HCT116 (cell line): ENCODE data around the gene PDE4B. TPM values are rescaled to one million over a fixed set of nuclear protein-coding genes. Genes with fewer than 3 reads are reported as not detected.

ENCODE experiments used
- ATAC-seq: fragments of 200-7000 bp; cut with Tn5 transposase; 2 replicates; pipeline ENCODE4 v1.9.1; 2020; ENCODE audit warnings: mild to moderate bottlenecking, moderate library complexity
- BruUV-seq: library from RNA; stranded (reverse); fragments of 400-500 nt; replicated peaks from 2 replicates; lab custom pipeline; 2021; lab: Mats Ljungman, UMichigan
- CTCF ChIA-PET: fragments of 300-600 bp; sonication (Branson Sonifier 250); formaldehyde crosslinking; loops from one replicate; lab custom pipeline; 2021; ENCODE audit warnings: antibody characterized with exemption; lab: Charles Lee
- POLR2A ChIA-PET: fragments of 300-600, 350-600 bp; sonication (Branson Sonifier 250); formaldehyde crosslinking; loops from one replicate; lab custom pipeline; 2021; ENCODE audit warnings: antibody characterized with exemption; lab: Charles Lee
- RAD21 ChIA-PET, 2 experiments: fragments of 300-600 bp; sonication (Branson Sonifier 250); formaldehyde crosslinking; loops; one replicate each; lab custom pipeline; 2023; ENCODE audit warnings: low total read pairs in 2 of 2; ENCODE audit not compliant: uncharacterized antibody in 2 of 2, unreplicated experiment in 2 of 2, low non-redundant PET in 1 of 2; lab: Charles Lee
- DNase-seq: peaks from one replicate; pipeline ENCODE4 v3.0.0-alpha.2; 2010; ENCODE audit warnings: low read depth, low spot score
- H2AFZ ChIP-seq: fragments of 200-600 bp; shearing (Covaris generic), sonication (generic); 2 replicates; pipeline ENCODE4 v1.6.1; 2017; ENCODE audit warnings: low read depth, mixed run types, mixed read lengths, antibody characterized with exemption, low read length; ENCODE audit not compliant: poor library complexity, severe bottlenecking
- H3K27ac ChIP-seq: 2 replicates; pipeline ENCODE4 v1.5.1; 2012; ENCODE audit warnings: low read depth, low read length
- H3K27me3 ChIP-seq: fragments of 200-600 bp; sonication (generic); 2 replicates; pipeline ENCODE4 v1.6.1; 2016; ENCODE audit warnings: mixed run types, low read length, mixed read lengths; ENCODE audit not compliant: insufficient read depth
- H3K36me3 ChIP-seq, 2 experiments: fragments of 200-500 bp in 1 of 2; fragments of 200-600 bp in 1 of 2; sonication (Bioruptor generic) in 1 of 2; sonication (generic) in 1 of 2; 2 replicates each; pipeline versions ENCODE4 v1.5.1 to v1.6.1; 2014 to 2016; ENCODE audit warnings: low read length in 2 of 2, inconsistent platforms in 1 of 2, mixed read lengths in 1 of 2, mixed run types in 1 of 2; ENCODE audit not compliant: insufficient read depth in 2 of 2, control insufficient read depth in 1 of 2
- H3K4me1 ChIP-seq, 2 experiments: fragments of 200-600 bp in 1 of 2; sonication (generic) in 1 of 2; 2 replicates each; pipeline versions ENCODE4 v1.5.1 to v1.6.1; 2012 to 2017; ENCODE audit warnings: low read length in 2 of 2, inconsistent platforms in 1 of 2, mild to moderate bottlenecking in 1 of 2, mixed read lengths in 1 of 2, mixed run types in 1 of 2, moderate library complexity in 1 of 2; ENCODE audit not compliant: insufficient read depth in 2 of 2, control insufficient read depth in 1 of 2
- H3K4me2 ChIP-seq: fragments of 200-600 bp; sonication (generic); 2 replicates; pipeline ENCODE4 v1.6.1; 2017; ENCODE audit warnings: mixed run types, low read length, mixed read lengths
- H3K4me3 ChIP-seq, 2 experiments: fragments of 200-600 bp in 1 of 2; sonication (generic) in 1 of 2; replicated peaks in 1 of 2; 2 replicates each; pipeline ENCODE4 v1.5.1; 2011 to 2016; ENCODE audit warnings: low read length in 2 of 2, control low read depth in 1 of 2, low read depth in 1 of 2, mild to moderate bottlenecking in 1 of 2, mixed read lengths in 1 of 2, mixed run types in 1 of 2
- H3K79me2 ChIP-seq: fragments of 200-600 bp; sonication (generic); 2 replicates; pipeline ENCODE4 v1.6.1; 2017; ENCODE audit warnings: mild to moderate bottlenecking, mixed run types, low read length, moderate library complexity, mixed read lengths; ENCODE audit not compliant: insufficient read depth
- H3K9ac ChIP-seq: fragments of 200-600 bp; sonication (generic); 2 replicates; pipeline ENCODE4 v1.6.1; 2016; ENCODE audit warnings: low read length, mixed read lengths
- H3K9me2 ChIP-seq: fragments of 200-600 bp; sonication (generic), shearing (Covaris generic); 2 replicates; pipeline ENCODE4 v1.6.1; 2017; ENCODE audit warnings: mixed run types, mild to moderate bottlenecking, moderate library complexity; ENCODE audit not compliant: insufficient read depth
- H3K9me3 ChIP-seq, 2 experiments: fragments of 200-500 bp in 1 of 2; fragments of 200-600 bp in 1 of 2; sonication (Bioruptor generic) in 1 of 2; sonication (generic) in 1 of 2; 2 replicates each; pipeline ENCODE4 v1.6.1; 2014 to 2017; ENCODE audit warnings: low read length in 2 of 2, mixed read lengths in 2 of 2, inconsistent platforms in 1 of 2, low read depth in 1 of 2, mild to moderate bottlenecking in 1 of 2, mixed run types in 1 of 2, moderate library complexity in 1 of 2; ENCODE audit not compliant: control insufficient read depth in 1 of 2, insufficient read depth in 1 of 2
- H4K20me1 ChIP-seq: fragments of 200-600 bp; sonication (generic), shearing (Covaris generic); 2 replicates; pipeline ENCODE4 v1.6.1; 2017; ENCODE audit warnings: mixed run types, mild to moderate bottlenecking, moderate library complexity; ENCODE audit not compliant: insufficient read depth
- ATF3 ChIP-seq: IDR thresholded peaks from 2 replicates; pipeline ENCODE4 v1.6.1; 2012
- CBX3 ChIP-seq: IDR thresholded peaks from 2 replicates; pipeline ENCODE4 v1.6.1; 2012; ENCODE audit warnings: low read depth
- EZH2 ChIP-seq: fragments of 200-600 bp; sonication (generic); IDR thresholded peaks from 2 replicates; pipeline ENCODE4 v1.6.1; 2017; ENCODE audit warnings: antibody characterized with exemption, mixed run types
- FOSL1 ChIP-seq: IDR thresholded peaks from 2 replicates; pipeline ENCODE4 v1.6.1; 2012; ENCODE audit warnings: low read depth
- JUND ChIP-seq: IDR thresholded peaks from 2 replicates; pipeline ENCODE4 v1.6.1; 2012
- MAX ChIP-seq: IDR thresholded peaks from 2 replicates; pipeline ENCODE4 v1.6.1; 2012
- POLR2A ChIP-seq: IDR thresholded peaks from 2 replicates; pipeline ENCODE4 v1.7.0; 2011; ENCODE audit warnings: borderline replicate concordance; ENCODE audit not compliant: insufficient read depth, insufficient read length; ENCODE audit errors: extremely low read depth
- RAD21 ChIP-seq: IDR thresholded peaks from 2 replicates; pipeline ENCODE4 v1.6.1; 2012; ENCODE audit warnings: low read depth, mild to moderate bottlenecking
- TCF7L2 ChIP-seq: IDR thresholded peaks from 2 replicates; pipeline ENCODE4 v1.7.0; 2011; ENCODE audit warnings: borderline replicate concordance, inconsistent platforms; ENCODE audit not compliant: insufficient read depth, insufficient read length; ENCODE audit errors: extremely low read depth
- YY1 ChIP-seq: IDR thresholded peaks from 2 replicates; pipeline ENCODE4 v1.6.1; 2011; ENCODE audit warnings: low read length, low read depth, moderate library complexity, mild to moderate bottlenecking; ENCODE audit not compliant: insufficient replicate concordance; ENCODE audit errors: extremely low read depth
- ZBTB33 ChIP-seq: IDR thresholded peaks from 2 replicates; pipeline ENCODE4 v1.6.1; 2011; ENCODE audit warnings: mild to moderate bottlenecking, low read length, moderate library complexity; ENCODE audit not compliant: insufficient replicate concordance; ENCODE audit errors: extremely low read depth
- ZFX ChIP-seq: fragments of 450-650 bp; IDR thresholded peaks from 2 replicates; pipeline ENCODE4 v1.6.1; 2017
- ZNF274 ChIP-seq: fragments of 200-500 bp; sonication (Bioruptor generic); IDR thresholded peaks from 2 replicates; pipeline ENCODE4 v1.6.1; 2014; ENCODE audit warnings: mild to moderate bottlenecking, low read depth, low read length, inconsistent platforms
- intact Hi-C: fragments of 100-400 bp; cut with micrococcal nuclease; formaldehyde crosslinking; loops from 2 replicates; pipeline ENCODE4 v1.10.0; 2022
- total RNA-seq: library from RNA; stranded (reverse); gene quantifications from one replicate; pipeline ENCODE4 v1.2.1, GENCODE V29; 2021; ENCODE audit not compliant: unreplicated experiment
- TF ChIP-seq, protein P1 (sequence below), 3 experiments: fragments of 200-600 bp in 1 of 3; sonication (generic) in 1 of 3; IDR thresholded peaks in 2 of 3; conservative IDR thresholded peaks in 1 of 3; 2 replicates each; pipeline ENCODE4 v1.5.1; 2012 to 2017; ENCODE audit warnings: low read depth in 2 of 3, low read length in 2 of 3, antibody characterized with exemption in 1 of 3, borderline replicate concordance in 1 of 3, control low read depth in 1 of 3, mild to moderate bottlenecking in 1 of 3, mixed read lengths in 1 of 3, mixed run types in 1 of 3, moderate library complexity in 1 of 3; ENCODE audit not compliant: insufficient read depth in 1 of 3

Gene PDE4B
- total RNA-seq, 1 experiment from 2014 or later: 76.9 TPM

DNA sequence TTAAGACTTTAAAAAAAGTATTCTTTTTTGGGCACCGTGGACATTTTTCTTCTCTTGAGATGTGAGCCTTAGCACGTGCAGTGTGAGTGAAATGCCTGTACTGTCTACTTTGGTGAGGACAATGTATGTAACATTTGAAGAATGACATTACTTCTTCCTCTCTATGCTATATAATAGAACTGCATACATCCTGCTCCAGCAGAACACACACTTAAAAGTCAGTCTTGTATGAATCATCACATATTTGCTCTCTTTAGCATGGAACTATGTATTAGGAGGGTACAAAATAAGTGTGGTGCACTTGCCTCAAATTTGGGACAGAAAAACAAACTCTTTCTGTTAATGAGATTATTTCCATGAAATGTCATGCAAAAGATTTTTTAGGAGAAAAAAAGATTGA is 382.9 kb downstream of the PDE4B start:
- no peak for ATAC-seq
- no peak for DNase-seq
- BruUV-seq: no TSS peak
- intact Hi-C loops: no loop called here
- H3K79me2 ChIP-seq: no peaks in the 10 kb centered on the region
- H3K9me2 ChIP-seq: no peaks in the 10 kb centered on the region
- no peaks in the 10 kb centered on the region for H4K20me1 ChIP-seq
- H3K9me3 ChIP-seq: no peaks in the 10 kb centered on the region
- no peaks in the 10 kb centered on the region for H3K36me3 ChIP-seq
- no peak overlapping the region for H3K27ac ChIP-seq
- ChIA-PET RAD21 (no interaction called here), POLR2A (no interaction called here), CTCF (no interaction called here)
- TF ChIP-seq, protein P1, sequence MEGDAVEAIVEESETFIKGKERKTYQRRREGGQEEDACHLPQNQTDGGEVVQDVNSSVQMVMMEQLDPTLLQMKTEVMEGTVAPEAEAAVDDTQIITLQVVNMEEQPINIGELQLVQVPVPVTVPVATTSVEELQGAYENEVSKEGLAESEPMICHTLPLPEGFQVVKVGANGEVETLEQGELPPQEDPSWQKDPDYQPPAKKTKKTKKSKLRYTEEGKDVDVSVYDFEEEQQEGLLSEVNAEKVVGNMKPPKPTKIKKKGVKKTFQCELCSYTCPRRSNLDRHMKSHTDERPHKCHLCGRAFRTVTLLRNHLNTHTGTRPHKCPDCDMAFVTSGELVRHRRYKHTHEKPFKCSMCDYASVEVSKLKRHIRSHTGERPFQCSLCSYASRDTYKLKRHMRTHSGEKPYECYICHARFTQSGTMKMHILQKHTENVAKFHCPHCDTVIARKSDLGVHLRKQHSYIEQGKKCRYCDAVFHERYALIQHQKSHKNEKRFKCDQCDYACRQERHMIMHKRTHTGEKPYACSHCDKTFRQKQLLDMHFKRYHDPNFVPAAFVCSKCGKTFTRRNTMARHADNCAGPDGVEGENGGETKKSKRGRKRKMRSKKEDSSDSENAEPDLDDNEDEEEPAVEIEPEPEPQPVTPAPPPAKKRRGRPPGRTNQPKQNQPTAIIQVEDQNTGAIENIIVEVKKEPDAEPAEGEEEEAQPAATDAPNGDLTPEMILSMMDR (IDR thresholded peaks at IDR 0.05 in 2 of 3, conservative IDR thresholded peaks at IDR 0.05 in 1 of 3; ENCODE audit: borderline replicate concordance in 1 of 3, insufficient read depth in 1 of 3, low read depth in 2 of 3, low read length in 2 of 3): no peak
- TF ChIP-seq ZFX (no peak), ATF3 (no peak), RAD21 (no peak), FOSL1 (no peak), POLR2A (no peak), YY1 (no peak), ZNF274 (no peak), TCF7L2 (no peak), ZBTB33 (no peak), JUND (no peak), MAX (no peak), EZH2 (no peak), CBX3 (no peak)
- H3K27me3 ChIP-seq: no peaks in the 10 kb centered on the region
- no peak overlapping the region for H3K4me3 ChIP-seq
- no peaks in the 10 kb centered on the region; a peak in 2 of 4 replicates for H3K4me1 ChIP-seq
- H3K9ac ChIP-seq: no peak overlapping the region
- H2AFZ ChIP-seq: no peak overlapping the region
- H3K4me2 ChIP-seq: no peak overlapping the region
